ENCODE measurements around the gene MAPKAP1. TPM values are rescaled to one million over a fixed set of nuclear protein-coding genes. Genes with fewer than 3 reads are reported as not detected.
A peak's percentile ranks its signal among the peaks of the same experiment; 100 is the strongest.

MAPKAP1 gene
- total RNA-seq, 1 donor from 2014 or later, result 116 TPM

- no peak for DNase-seq (ENCODE audit: low read depth)
Measured at GRCh38 chr9:125462861-125463291, 244.1 kb downstream of the MAPKAP1 start.

DNA sequence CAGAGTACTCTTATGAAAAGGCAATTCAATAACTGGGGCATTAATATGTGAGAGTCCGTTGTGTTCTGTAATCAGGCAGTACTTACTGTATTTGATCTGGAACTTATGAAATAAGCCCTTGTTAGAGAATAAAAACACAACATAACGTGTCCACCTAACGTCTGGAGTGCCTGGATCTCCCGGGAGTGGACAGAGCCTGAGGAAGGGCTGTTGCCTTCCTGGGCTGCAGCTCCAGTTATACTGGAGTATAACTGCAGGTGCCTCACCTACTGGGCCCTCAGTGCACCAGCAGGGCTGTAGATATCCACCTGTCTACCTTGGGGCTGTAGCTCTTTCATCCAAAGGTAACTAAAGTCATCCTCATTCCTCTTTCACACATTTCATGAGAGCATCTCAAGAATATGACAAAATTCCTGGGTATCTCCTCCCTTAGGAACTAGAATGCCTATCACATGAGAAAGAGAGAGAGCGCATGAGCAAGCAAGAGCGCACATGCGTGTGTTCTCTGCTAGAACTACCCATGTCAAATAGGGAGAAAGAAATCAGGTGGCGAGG, 245.3 kb downstream of the MAPKAP1 start:
- no peak for DNase-seq (ENCODE audit: low read depth)

DNA sequence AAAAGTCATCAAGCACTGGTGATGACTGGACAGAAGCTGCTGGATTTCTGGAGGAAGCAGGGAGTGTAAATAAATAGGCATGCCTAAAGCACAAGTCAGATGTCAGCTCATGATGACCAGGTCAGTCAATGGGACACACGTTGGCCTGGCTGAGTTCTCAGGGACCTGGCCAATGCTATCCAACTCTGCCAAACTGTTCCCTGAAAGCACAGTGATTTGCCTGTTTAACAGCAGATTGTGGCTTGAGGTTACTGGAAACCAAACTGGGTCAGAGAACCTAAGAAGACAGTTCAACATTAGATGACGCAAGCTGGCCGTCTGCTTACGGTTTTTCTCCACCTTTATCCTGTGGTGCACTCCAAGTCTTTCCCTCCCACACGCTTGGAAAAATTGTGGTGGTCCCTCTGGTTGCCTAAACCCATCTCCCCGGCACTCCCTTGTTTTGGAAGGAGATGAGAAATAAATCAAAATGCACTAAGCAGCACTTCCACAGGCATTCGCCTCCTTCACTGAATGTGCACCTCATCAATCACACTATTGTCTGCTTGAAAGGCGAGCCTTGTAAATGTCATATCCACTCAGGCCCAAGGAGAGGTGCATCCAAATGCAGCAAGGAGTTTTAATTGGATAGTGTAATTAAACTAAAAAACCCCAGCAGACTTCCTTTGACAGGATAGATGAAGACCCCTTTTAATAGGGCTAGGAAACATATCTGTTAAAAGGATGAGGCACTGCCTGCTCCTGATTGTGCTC, 245.9 kb downstream of the MAPKAP1 start:
- DNase-seq (ENCODE audit: low read depth), result no peak

- no peak for DNase-seq (ENCODE audit: low read depth)
Measured at GRCh38 chr9:125460346-125460745, 246.7 kb downstream of the MAPKAP1 start.

DNA sequence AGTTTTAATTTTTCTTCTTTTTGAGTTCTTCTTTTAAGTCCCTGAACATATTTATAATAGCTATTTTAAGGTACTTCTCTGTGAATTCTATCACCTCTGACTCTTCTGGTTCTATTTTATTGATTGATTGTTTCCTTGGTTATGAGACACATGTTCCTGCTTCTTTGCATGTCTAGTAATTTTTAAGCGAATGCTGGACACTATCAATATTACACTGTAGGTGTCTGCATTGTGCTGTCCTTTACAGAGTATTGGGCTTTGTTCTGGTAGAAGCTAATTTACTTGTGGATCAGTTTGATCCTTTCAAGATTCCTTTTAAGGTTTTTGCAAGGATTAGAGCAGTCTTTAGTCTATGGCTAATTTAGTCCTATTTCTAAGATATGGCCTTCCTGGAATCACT, 249.7 kb downstream of the MAPKAP1 start:
- DNase-seq (ENCODE audit: low read depth), result no peak

DNA sequence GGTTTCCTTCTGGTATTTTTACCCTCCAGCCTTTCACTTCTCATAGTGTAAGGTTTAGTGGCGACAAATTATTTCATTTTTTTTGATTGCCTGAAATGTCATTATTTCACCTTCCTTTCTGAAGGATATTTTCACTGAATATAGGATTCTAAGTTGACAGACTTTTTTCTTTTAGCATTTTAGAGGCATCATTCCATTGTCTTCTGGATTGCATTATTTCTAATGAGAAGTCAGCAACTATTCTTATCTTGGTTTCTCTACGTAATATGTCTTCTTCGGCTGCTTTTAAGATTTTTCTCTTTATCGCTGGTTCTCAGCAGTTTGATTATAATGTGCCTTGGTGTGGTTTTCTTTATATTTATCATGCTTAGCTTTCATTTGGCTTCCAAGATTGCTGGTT, 251.1 kb downstream of the MAPKAP1 start:
- no peak for DNase-seq (ENCODE audit: low read depth)

- DNase-seq (ENCODE audit: low read depth), result no peak
Measured at GRCh38 chr9:125455132-125455531, 251.9 kb downstream of the MAPKAP1 start.

GRCh38 chr9:125447202-125447802, 259.7 kb downstream of the MAPKAP1 start:
- peak; percentile 35 for DNase-seq (ENCODE audit: low read depth)

GRCh38 chr9:125446561-125447094, 260.4 kb downstream of the MAPKAP1 start:
- peak; percentile 91 for DNase-seq (ENCODE audit: low read depth)

DNA sequence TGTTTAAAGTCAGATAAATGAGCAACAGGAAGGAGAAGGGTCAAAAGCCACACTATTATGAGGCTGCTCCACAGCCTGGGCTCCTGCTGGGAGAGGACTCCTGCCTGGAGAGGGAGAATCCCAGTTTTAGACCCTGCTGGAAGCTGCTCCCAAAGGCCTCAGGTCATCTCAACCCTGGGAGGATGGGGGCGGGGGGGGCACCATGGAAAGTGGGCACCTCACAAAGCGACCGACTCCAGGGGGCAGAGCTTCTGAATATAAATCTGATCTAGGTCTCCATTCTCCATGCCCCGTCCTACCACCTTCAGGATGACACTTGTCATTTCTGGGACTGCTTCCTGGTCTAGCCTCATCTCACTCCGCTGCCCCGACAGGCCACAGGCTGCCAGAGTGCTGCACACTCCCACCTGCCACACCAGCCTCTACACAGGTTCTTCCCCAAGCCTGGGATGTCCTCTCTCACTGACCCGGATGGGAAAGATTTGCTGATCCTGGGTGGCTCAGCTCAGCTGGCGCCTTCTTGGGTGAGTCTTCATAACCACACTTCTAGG, 262.0 kb downstream of the MAPKAP1 start:
- DNase-seq (ENCODE audit: low read depth), result no peak

- no peak for DNase-seq (ENCODE audit: low read depth)
Measured at GRCh38 chr9:125444166-125444565, 262.8 kb downstream of the MAPKAP1 start.

DNA sequence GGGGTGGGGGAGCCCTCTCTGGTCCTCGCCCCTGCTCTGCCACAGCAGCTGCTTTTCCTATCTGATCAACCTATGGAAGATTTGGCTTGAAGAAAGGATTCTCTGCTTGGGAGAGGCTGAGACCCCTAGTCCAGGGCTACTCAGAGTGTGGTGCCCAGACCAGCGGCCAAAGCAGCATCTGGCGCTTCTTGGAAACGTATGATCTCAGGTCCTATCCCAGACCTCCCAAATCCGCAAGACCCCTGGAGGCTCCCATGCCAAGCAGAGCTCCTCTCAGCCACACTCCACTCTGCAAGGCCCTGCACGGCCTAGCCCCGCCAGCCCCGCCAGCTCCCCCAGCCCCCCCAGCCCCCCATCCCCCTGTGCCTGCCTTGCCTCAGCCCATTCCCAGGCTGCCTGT, 263.6 kb downstream of the MAPKAP1 start:
- DNase-seq (ENCODE audit: low read depth), result no peak

GRCh38 chr9:125442452-125442851, 264.6 kb downstream of the MAPKAP1 start:
- no peak for DNase-seq (ENCODE audit: low read depth)

DNA sequence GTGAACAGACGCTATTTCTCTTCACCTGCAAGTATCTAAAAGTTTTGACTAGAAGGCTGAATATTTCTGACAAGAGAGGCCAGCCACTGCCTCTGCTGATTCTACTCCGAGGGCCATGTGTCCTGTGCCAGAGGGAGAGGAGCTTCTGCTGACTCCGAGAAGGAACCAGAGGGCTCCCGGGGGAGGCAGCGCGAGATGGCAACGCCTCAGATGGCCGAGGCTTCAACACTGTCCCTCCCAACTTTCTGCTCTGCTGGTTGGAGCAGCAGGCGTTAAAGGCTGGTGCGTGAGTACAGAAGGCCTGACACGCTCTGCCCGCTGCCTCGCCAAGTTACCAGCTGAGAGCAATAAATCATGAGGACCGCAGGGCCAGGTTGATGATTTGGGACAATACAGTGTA, 266.6 kb downstream of the MAPKAP1 start:
- no peak for DNase-seq (ENCODE audit: low read depth)

DNA sequence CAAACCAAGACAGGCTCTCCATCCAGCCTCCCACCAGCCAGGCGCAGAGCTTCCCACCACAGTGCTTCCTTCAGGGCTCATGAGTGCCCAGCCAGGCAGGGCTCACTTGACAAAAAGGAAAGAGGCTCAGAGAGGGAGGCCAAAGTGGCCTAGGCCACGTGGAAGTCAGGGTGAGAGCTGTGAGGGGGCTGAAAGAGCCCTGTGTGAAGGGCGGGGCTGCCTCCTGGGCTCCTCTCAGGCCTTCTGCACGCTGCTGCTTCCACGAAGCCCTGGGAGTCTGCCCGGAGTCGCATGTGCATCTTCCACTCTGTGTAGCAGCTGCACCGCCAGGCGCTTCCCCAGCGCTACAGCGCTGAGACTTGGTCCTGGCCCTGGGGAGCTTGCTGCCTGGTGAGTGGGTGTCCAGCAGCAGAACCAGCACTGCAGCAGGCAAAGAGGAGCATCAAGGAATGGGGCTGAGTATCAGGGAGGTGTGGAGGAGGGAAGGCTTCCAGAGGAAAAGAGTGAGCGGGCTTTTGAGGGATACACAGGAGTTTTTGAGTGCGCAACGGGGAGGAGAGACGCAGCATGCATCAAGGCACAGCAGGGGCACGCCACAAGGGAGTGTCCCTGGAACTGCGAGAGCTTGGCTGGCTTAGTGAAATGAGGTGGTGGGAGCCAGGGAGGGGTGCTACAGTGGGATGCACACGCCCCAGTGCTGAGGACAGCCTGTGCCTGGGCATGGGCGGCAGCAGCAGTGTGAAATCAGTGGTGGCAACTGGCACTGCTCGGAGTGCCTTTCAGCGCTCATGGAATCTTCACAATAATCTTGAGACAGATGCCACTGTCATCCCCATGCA, 267.4 kb downstream of the MAPKAP1 start:
- no peak for DNase-seq (ENCODE audit: low read depth)

GRCh38 chr9:125438506-125439433, 268.2 kb downstream of the MAPKAP1 start:
- no peak for DNase-seq (ENCODE audit: low read depth)

DNA sequence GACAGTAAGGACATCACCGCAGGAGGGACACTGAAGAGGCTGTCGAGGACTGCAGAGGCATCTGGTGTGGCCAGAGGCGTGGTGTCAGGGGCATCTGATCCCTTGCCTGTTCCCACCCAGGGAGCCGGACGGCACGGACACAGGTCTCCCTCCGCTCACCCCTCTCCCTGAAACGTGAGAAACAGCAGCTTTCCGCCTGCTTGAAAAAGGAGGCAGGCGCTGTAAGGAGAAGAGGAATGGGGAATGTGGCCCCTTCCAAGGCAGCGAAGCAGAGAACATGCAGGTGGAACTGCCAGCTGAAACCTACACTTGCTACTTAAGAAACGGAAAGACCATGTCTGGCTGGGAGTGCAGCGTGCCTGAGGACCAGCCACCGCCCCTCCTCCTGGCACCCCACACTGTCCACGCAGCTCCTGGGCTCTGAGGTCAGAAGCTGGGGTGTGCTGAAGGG, 269.2 kb downstream of the MAPKAP1 start:
- no peak for DNase-seq (ENCODE audit: low read depth)

- no peak for DNase-seq (ENCODE audit: low read depth)
Measured at GRCh38 chr9:125436613-125437443, 270.2 kb downstream of the MAPKAP1 start.

All from myocyte (in vitro differentiated cells).